HG02642 (cell line): ENCODE measurements around the gene MTX1.
"Not testable (repeated sequence)": the region's sequence is repeated elsewhere in the genome, so short reads cannot be mapped to it uniquely, and the experiment has no call there.

Experiments used
- ATAC-seq: cut with Tn5 transposase; IDR thresholded peaks from one replicate; pipeline ENCODE4 v1.9.1; 2021; ENCODE audit warnings: mild to moderate bottlenecking; ENCODE audit not compliant: unreplicated experiment, poor library complexity

The MTX1 gene

GRCh38 chr1:155205969-155206593 is 2.4 kb upstream of the MTX1 start:
- no peak for ATAC-seq

- ATAC-seq, result no peak
Observed at GRCh38 chr1:155206891-155207805, 1.3 kb upstream of the MTX1 start.

GRCh38 chr1:155207806-155208540 is 522 bp upstream of the MTX1 start, which contains the start of gene THBS3:
THBS3 (minus strand) TSS chr1:155207897; CDS start chr1:155207876, 21 bp downstream.
- no peak for ATAC-seq

- no peak for ATAC-seq
Observed at GRCh38 chr1:155209312-155209721, 822 bp downstream of the MTX1 start.

GRCh38 chr1:155210314-155211104 is 2.0 kb downstream of the MTX1 start:
- no peak for ATAC-seq

GRCh38 chr1:155211381-155212050 is 3.0 kb downstream of the MTX1 start:
- not testable (repeated sequence) for ATAC-seq

GRCh38 chr1:155212051-155212440 is 3.6 kb downstream of the MTX1 start:
- not testable (repeated sequence) for ATAC-seq

- not testable (repeated sequence) for ATAC-seq
Observed at GRCh38 chr1:155214702-155215101, 6.2 kb downstream of the MTX1 start.

GRCh38 chr1:155218854-155219591 is 10.5 kb downstream of the MTX1 start:
- ATAC-seq, result no peak

- ATAC-seq, result no peak
Observed at GRCh38 chr1:155219592-155220031, 11.1 kb downstream of the MTX1 start.

- ATAC-seq, result not testable (repeated sequence)
Observed at GRCh38 chr1:155220211-155220965, 11.9 kb downstream of the MTX1 start.

GRCh38 chr1:155223047-155223446 is 14.6 kb downstream of the MTX1 start:
- ATAC-seq, result no peak

GRCh38 chr1:155225404-155225759 is 16.9 kb downstream of the MTX1 start:
- ATAC-seq, result not testable (repeated sequence)

GRCh38 chr1:155226188-155226909 is 17.9 kb downstream of the MTX1 start:
- ATAC-seq, result no peak

GRCh38 chr1:155226910-155227260 is 18.4 kb downstream of the MTX1 start:
- no peak for ATAC-seq

- ATAC-seq, result peak; percentile 92
Observed at GRCh38 chr1:155227261-155228095, 19.0 kb downstream of the MTX1 start.

- no peak for ATAC-seq
Observed at GRCh38 chr1:155228096-155228427, 19.6 kb downstream of the MTX1 start.
